Measurements from ENCODE around the gene HOXC11.

- TF ChIP-seq CTCF (IDR thresholded peaks at IDR 0.05): no peak
- TF ChIP-seq POLR2AphosphoS5 (IDR thresholded peaks at IDR 0.05): no peak
Observed at GRCh38 chr12:54018468-54018984, 45.6 kb downstream of the HOXC11 start.

Data from gastroesophageal sphincter (tissue), 3 donors.